Panc1 (cell line): ENCODE measurements around the gene SPECC1. TPM values are rescaled to one million over a fixed set of nuclear protein-coding genes. Genes with fewer than 3 reads are reported as not detected.

Source experiments
- ATAC-seq: fragments of 200-7000 bp; cut with Tn5 transposase; 2 replicates; pipeline ENCODE4 v1.9.1; 2020; ENCODE audit warnings: mild to moderate bottlenecking, moderate library complexity
- BruUV-seq: library from RNA; stranded (reverse); fragments of 400-500 nt; replicated peaks from 2 replicates; lab custom pipeline; 2021; lab: Mats Ljungman, UMichigan
- CTCF ChIA-PET: fragments of 300-600 bp; sonication (Branson Sonifier 250); formaldehyde crosslinking; loops from one replicate; lab custom pipeline; 2022; ENCODE audit warnings: antibody characterized with exemption; lab: Charles Lee
- POLR2A ChIA-PET: fragments of 300-600 bp; sonication (Branson Sonifier 250); formaldehyde crosslinking; loops from one replicate; lab custom pipeline; 2022; ENCODE audit warnings: antibody characterized with exemption; lab: Charles Lee
- DNase-seq: peaks from one replicate; pipeline ENCODE4 v3.0.0-alpha.2; 2010; ENCODE audit warnings: low read depth, low spot score
- H3K27ac ChIP-seq: 2 replicates; pipeline ENCODE4 v1.5.1; 2011; ENCODE audit warnings: mild to moderate bottlenecking, low read length, inconsistent platforms
- H3K27me3 ChIP-seq: fragments of 200-500 bp; sonication (Bioruptor generic); 2 replicates; pipeline ENCODE4 v1.6.0; 2014; ENCODE audit warnings: low read length, inconsistent platforms; ENCODE audit not compliant: control insufficient read depth, insufficient read depth
- H3K36me3 ChIP-seq: fragments of 200-500 bp; sonication (Bioruptor generic); 2 replicates; pipeline ENCODE4 v1.5.1; 2014; ENCODE audit warnings: inconsistent platforms, mild to moderate bottlenecking, low read length, moderate library complexity; ENCODE audit not compliant: control insufficient read depth, insufficient read depth
- H3K4me1 ChIP-seq: 2 replicates; pipeline ENCODE4 v1.5.1; 2011; ENCODE audit warnings: inconsistent platforms, mild to moderate bottlenecking, low read length, moderate library complexity; ENCODE audit not compliant: control insufficient read depth, insufficient read depth
- H3K4me3 ChIP-seq, 2 experiments: 2 replicates each; pipeline ENCODE4 v1.5.1; 2011 to 2012; ENCODE audit warnings: low read depth in 2 of 2, low read length in 2 of 2, mild to moderate bottlenecking in 2 of 2, inconsistent platforms in 1 of 2, moderate library complexity in 1 of 2
- H3K9me3 ChIP-seq: fragments of 200-500 bp; sonication (Bioruptor generic); 2 replicates; pipeline ENCODE4 v1.5.1; 2014; ENCODE audit warnings: low read depth, mild to moderate bottlenecking, inconsistent platforms, low read length, moderate library complexity; ENCODE audit not compliant: control insufficient read depth, insufficient read depth
- CTCF ChIP-seq: fragments of 450-650 bp; IDR thresholded peaks from 2 replicates; pipeline ENCODE4 v1.5.1; 2017; ENCODE audit warnings: mild to moderate bottlenecking
- POLR2AphosphoS5 ChIP-seq: IDR thresholded peaks from 2 replicates; pipeline ENCODE4 v1.6.1; 2012; ENCODE audit warnings: mild to moderate bottlenecking, low read depth, low read length, moderate library complexity
- REST ChIP-seq, 2 experiments: IDR thresholded peaks; 2 replicates each; pipeline ENCODE4 v1.6.1; 2011 to 2012; ENCODE audit warnings: low read depth in 2 of 2, control low read depth in 1 of 2, low read length in 1 of 2, mild to moderate bottlenecking in 1 of 2, moderate library complexity in 1 of 2; ENCODE audit not compliant: insufficient read depth in 1 of 2
- SIN3A ChIP-seq: IDR thresholded peaks from 2 replicates; pipeline ENCODE4 v1.6.1; 2012; ENCODE audit warnings: low read depth, mild to moderate bottlenecking, low read length, moderate library complexity, borderline replicate concordance; ENCODE audit not compliant: insufficient read depth
- TCF7L2 ChIP-seq: IDR thresholded peaks from 2 replicates; pipeline ENCODE4 v1.6.1; 2011; ENCODE audit warnings: mild to moderate bottlenecking, low read depth, low read length, inconsistent platforms
- in situ Hi-C: cut with HindIII; loops from 2 replicates; pipeline ENCODE4 v1.10.0; 2016; ENCODE audit warnings: low sequenced_read_pairs, low pct_unique_long_range_greater_than_20kb
- intact Hi-C: fragments of 100-400 bp; cut with micrococcal nuclease; formaldehyde crosslinking; loops from one replicate; pipeline ENCODE4 v1.10.0; 2022; ENCODE audit not compliant: unreplicated experiment
- total RNA-seq: library from RNA; stranded (reverse); gene quantifications from one replicate; pipeline ENCODE4 v1.2.1, GENCODE V29; 2021; ENCODE audit not compliant: unreplicated experiment

SPECC1 gene
- total RNA-seq, 1 experiment from 2014 or later, result 80.8 TPM

GRCh38 chr17:20208717-20209116, 199.6 kb downstream of the SPECC1 start:
- Histone ChIP-seq H3K27me3 (no peaks in the 10 kb centered on the region), H3K4me3 (no peak overlapping the region), H3K9me3 (no peaks in the 10 kb centered on the region), H3K4me1 (peaks cover 14% of the 10 kb centered on the region), H3K27ac (no peak overlapping the region), H3K36me3 (no peaks in the 10 kb centered on the region; the same call in 1 of the 2 replicates)
- in situ Hi-C loops, result no loop called here
- intact Hi-C loops, result no loop called here
- no peak for DNase-seq
- no TSS peak for BruUV-seq
- no peak for ATAC-seq
- ChIA-PET POLR2A (no interaction called here), CTCF (no interaction called here)
- no peak for TF ChIP-seq REST (IDR thresholded peaks at IDR 0.05; ENCODE audit: insufficient read depth in 1 of 2, low read depth in 2 of 2, low read length in 1 of 2)
- TF ChIP-seq CTCF, result no peak
- TF ChIP-seq TCF7L2, result no peak
- no peak for TF ChIP-seq SIN3A
- no peak for TF ChIP-seq POLR2AphosphoS5

GRCh38 chr17:20210180-20210579, 201.0 kb downstream of the SPECC1 start:
- Histone ChIP-seq H3K27ac (no peak overlapping the region), H3K4me1 (peaks cover 10% of the 10 kb centered on the region), H3K9me3 (no peaks in the 10 kb centered on the region), H3K36me3 (no peaks in the 10 kb centered on the region; the same call in 1 of the 2 replicates), H3K4me3 (no peak overlapping the region), H3K27me3 (no peaks in the 10 kb centered on the region)
- no TSS peak for BruUV-seq
- DNase-seq (no peak), ATAC-seq (no peak)
- ChIA-PET CTCF (no interaction called here), POLR2A (no interaction called here)
- intact Hi-C loops (no loop called here), in situ Hi-C loops (no loop called here)
- no peak for TF ChIP-seq REST (IDR thresholded peaks at IDR 0.05; ENCODE audit: insufficient read depth in 1 of 2, low read depth in 2 of 2, low read length in 1 of 2)
- no peak for TF ChIP-seq SIN3A
- no peak for TF ChIP-seq CTCF
- no peak for TF ChIP-seq TCF7L2
- no peak for TF ChIP-seq POLR2AphosphoS5
